Measurements from ENCODE around the gene MAGI3.

The MAGI3 gene
- total RNA-seq: 11.4 reads per million, percentile 34 among the genes with 10 or more reads in this experiment

GRCh38 chr1:113389953-113390834, at the start of gene MAGI3:
Gene MAGI3 (plus strand): TSS chr1:113390515. CDS start chr1:113391034, 519 bp downstream.
- peak; percentile 88 for DNase-seq

GRCh38 chr1:113353580-113353979, 36.7 kb upstream of the MAGI3 start:
- no peak for DNase-seq

DNA sequence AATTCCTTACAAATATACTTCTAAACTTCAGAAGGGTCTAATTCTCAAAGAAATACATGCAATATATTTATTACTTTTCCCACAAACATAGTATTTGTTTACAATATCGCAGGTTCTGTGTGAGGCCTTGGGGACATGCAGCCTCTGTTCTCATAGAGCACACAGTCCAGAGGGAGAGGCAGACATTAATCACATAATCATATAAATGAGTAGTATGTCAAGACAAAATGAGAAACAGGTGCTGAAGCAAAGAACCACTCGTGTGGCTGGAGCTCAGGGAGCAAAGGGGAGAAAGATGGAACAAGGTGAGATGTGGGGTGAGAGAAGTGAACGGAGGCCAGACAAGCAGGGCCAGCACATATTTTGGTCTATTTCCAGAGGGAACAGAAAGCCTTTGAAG, 26.4 kb upstream of the MAGI3 start:
- DNase-seq: no peak

- no peak for DNase-seq
These were observed 21.3 kb upstream of the MAGI3 start for GRCh38 chr1:113369040-113369439.

DNA sequence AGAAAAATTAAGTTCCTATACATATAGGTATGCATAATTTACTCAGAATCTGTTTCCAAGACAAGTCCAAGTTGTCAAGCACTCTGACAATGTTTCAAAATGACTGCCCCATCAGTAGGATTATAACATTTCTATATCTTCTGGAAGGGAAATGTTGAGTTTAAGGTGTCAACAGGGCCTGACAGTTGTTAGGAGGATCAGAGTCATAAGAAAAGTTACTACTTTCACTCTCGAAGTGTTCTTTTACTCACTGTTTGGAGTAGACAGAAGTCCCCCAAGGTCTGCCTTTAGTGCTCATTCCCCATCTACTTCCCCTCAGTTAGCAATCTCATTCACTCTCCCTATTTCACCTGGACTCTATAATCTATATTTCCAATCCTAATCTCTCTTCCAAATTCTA, 20.6 kb upstream of the MAGI3 start:
- DNase-seq: no peak

DNA sequence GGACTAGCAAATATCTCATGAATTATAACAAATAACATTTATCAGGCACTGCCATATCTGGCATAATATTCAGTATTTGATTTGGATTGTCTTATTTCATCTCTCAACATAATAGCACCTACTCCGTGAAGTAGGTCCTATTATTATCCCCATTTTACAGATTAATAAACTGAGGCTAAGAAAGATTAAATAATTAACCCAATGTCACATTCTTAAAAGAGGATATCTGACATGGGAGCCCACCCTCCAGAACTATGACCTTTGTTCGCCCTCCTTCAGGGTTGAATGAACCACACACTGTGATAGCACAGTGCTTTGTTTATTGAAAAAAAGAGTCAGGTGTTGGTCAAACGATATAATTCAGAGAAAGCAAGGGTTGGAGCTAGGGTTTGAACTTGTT, 19.4 kb upstream of the MAGI3 start:
- DNase-seq: no peak

GRCh38 chr1:113372546-113372945, 17.8 kb upstream of the MAGI3 start:
- DNase-seq: no peak

- no peak for DNase-seq
These were observed 16.7 kb upstream of the MAGI3 start for GRCh38 chr1:113373644-113374043.

DNA sequence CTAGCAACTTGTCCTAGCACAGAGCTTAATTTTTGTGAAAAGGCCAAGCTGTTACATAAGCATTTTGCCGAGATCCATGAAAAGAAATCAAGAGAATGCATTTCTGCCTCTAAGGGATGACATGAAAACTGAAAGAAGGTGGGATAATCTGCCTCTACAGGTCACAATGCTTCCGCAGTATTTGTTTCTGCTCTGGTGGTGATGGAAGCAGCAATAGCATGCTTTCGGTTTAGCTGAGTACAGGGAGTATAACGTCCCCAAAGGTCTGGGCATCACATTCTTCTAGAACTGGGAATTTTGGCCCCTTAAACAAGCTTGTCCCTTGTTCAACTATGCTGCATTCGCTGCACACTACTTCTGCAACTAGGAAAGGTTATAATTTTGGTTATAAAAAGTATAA, 14.4 kb upstream of the MAGI3 start:
- no peak for DNase-seq

GRCh38 chr1:113380075-113380474, 10.2 kb upstream of the MAGI3 start:
- DNase-seq: no peak

DNA sequence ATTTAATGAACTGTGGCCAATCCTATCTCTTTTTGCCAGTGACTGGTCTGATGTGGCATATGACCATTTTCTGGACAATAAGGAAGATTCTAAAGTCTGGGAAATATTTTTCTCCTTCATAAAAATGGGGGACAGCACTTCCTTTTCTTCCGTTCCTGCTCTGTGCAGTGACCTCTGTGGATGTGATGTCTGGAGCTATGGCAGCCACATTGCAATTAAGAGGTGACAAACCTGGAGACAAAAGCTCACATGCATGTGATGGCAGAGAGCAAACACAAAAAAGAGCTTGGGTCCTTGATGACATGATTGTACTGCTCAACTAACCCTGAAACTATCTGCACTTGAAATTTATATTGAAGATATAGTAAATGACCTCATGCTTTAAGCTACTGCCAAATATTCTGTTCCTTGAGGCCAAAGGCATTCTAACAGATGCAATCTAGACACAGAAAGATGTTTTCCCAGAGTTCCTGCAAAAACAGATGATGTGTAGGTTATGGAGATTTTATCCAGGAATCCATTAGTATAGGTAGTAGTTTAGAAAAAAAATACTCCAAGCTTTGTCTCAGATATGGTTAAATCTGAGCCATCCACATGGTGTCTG, 2.2 kb upstream of the MAGI3 start:
- no peak for DNase-seq

GRCh38 chr1:113388621-113389358, 1.5 kb upstream of the MAGI3 start:
- no peak for DNase-seq

GRCh38 chr1:113389359-113389952, 859 bp upstream of the MAGI3 start:
- no peak for DNase-seq

- DNase-seq: peak; percentile 29
These were observed 745 bp downstream of the MAGI3 start for GRCh38 chr1:113390871-113391648.

- peak; percentile 3 for DNase-seq
These were observed 1.4 kb downstream of the MAGI3 start for GRCh38 chr1:113391649-113392271.

GRCh38 chr1:113392541-113393128, 2.3 kb downstream of the MAGI3 start:
- DNase-seq: no peak

- no peak for DNase-seq
These were observed 3.9 kb downstream of the MAGI3 start for GRCh38 chr1:113394043-113394862.

- DNase-seq: no peak
These were observed 4.5 kb downstream of the MAGI3 start for GRCh38 chr1:113394863-113395259.

- no peak for DNase-seq
These were observed 5.8 kb downstream of the MAGI3 start for GRCh38 chr1:113396102-113396501.

DNA sequence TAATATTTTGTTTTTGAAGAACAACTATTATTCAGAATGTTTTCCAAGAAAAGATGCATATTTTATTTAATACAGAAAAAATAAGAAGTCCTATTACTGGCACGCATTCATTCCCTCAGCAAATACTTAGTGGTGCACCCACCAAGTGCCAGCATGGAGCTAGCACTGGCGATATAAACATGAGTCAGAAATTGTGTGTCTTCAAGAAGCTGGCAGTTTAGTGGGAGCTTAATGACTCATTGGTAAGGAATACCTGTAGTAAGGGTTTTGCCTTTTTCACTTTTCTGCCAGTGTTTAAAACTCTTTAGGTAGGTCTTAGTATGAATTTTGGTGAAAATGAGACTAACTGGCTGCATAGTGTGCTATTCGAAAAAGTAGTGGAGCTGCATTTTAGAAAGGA, 6.3 kb downstream of the MAGI3 start:
- DNase-seq: no peak
